Kidney (tissue), 14 donors: ENCODE results near the gene VAMP2. TPM values are rescaled to one million over a fixed set of nuclear protein-coding genes. Genes with fewer than 3 reads are reported as not detected.

ENCODE experiments used
- DNase-seq, 5 donors: peaks; one replicate each; pipeline ENCODE4 v3.0.0-alpha.2; 2013 to 2020
- FAIRE-seq: peaks from 2 replicates; lab custom pipeline; 2012; peaks lifted over from hg19 to GRCh38; lab: Jason Lieb, UNC
- H3K27ac ChIP-seq, 2 donors: one replicate each; pipeline ENCODE4 v1.7.0; 2013; ENCODE audit warnings: low read depth in 2 of 2, low read length in 2 of 2, inconsistent platforms in 1 of 2
- H3K27me3 ChIP-seq: one replicate; pipeline ENCODE4 v1.7.1; 2013; ENCODE audit warnings: low read length, inconsistent platforms; ENCODE audit not compliant: control insufficient read depth, insufficient read depth
- H3K36me3 ChIP-seq, 3 donors: one replicate each; pipeline versions ENCODE4 v1.7.0 to v1.7.1; 2013; ENCODE audit warnings: low read length in 3 of 3, control low read depth in 1 of 3, inconsistent platforms in 1 of 3; ENCODE audit not compliant: insufficient read depth in 3 of 3, control insufficient read depth in 2 of 3
- H3K4me1 ChIP-seq, 3 donors: one replicate each; pipeline versions ENCODE4 v1.7.0 to v1.7.1; 2013; ENCODE audit warnings: low read length in 3 of 3, inconsistent platforms in 1 of 3, low read depth in 1 of 3; ENCODE audit not compliant: control insufficient read depth in 2 of 3, insufficient read depth in 2 of 3
- H3K4me3 ChIP-seq, 3 donors: one replicate each; pipeline versions ENCODE4 v1.7.0 to v1.8.1; 2013; ENCODE audit warnings: low read length in 3 of 3, control low read depth in 1 of 3, inconsistent platforms in 1 of 3
- H3K9ac ChIP-seq, 3 donors: one replicate each; pipeline versions ENCODE4 v1.7.0 to v1.7.1; 2013; ENCODE audit warnings: low read length in 3 of 3, control low read depth in 1 of 3, inconsistent platforms in 1 of 3
- H3K9me3 ChIP-seq, 3 donors: one replicate each; pipeline versions ENCODE4 v1.7.0 to v1.7.1; 2013; ENCODE audit warnings: low read length in 3 of 3, control low read depth in 1 of 3, inconsistent platforms in 1 of 3; ENCODE audit not compliant: control insufficient read depth in 2 of 3, insufficient read depth in 1 of 3
- intact Hi-C: fragments of 100-400 bp; cut with DNase I; formaldehyde crosslinking; loops from one replicate; pipeline ENCODE4 v1.11.1; 2022
- polyA plus RNA-seq: library from polyadenylated mRNA; stranded (reverse); fragments of 350-450 nt; fragmentation: Illumina TruSeq; extraction: RNeasy Lipid Tissue Mini Kit (QIAGEN cat#74804); gene quantifications from one replicate; pipeline ENCODE4 v1.2.3, GENCODE V29; 2014; ENCODE audit warnings: low read depth, low replicate concordance; ENCODE audit not compliant: insufficient read depth
- total RNA-seq: library from RNA; stranded (reverse); fragmentation: NEBNext Ultra II Directional; extraction: Animal tissue kit (Norgen Biotek cat#: 25700); gene quantifications from one replicate; pipeline ENCODE4 v1.2.1, GENCODE V29; 2021
- TF ChIP-seq, protein P1 (sequence below): IDR thresholded peaks from 3 replicates; pipeline ENCODE4 v1.5.1; 2012; ENCODE audit warnings: mild to moderate bottlenecking, moderate library complexity, borderline replicate concordance; ENCODE audit not compliant: insufficient read depth; ENCODE audit errors: extremely low read depth
- donor health status: control.
- donor health status: control.
- donor health status: control.
- donor health status: control.
- donor health status: control.
- donor health status: DM: yes; HTN: yes; CAD: no.
- donor health status: Normal renal cell carcinoma (clear cell type).

VAMP2 gene
- total and polyA plus RNA-seq, 2 donors from 2014 or later: 107 to 124 TPM

DNA sequence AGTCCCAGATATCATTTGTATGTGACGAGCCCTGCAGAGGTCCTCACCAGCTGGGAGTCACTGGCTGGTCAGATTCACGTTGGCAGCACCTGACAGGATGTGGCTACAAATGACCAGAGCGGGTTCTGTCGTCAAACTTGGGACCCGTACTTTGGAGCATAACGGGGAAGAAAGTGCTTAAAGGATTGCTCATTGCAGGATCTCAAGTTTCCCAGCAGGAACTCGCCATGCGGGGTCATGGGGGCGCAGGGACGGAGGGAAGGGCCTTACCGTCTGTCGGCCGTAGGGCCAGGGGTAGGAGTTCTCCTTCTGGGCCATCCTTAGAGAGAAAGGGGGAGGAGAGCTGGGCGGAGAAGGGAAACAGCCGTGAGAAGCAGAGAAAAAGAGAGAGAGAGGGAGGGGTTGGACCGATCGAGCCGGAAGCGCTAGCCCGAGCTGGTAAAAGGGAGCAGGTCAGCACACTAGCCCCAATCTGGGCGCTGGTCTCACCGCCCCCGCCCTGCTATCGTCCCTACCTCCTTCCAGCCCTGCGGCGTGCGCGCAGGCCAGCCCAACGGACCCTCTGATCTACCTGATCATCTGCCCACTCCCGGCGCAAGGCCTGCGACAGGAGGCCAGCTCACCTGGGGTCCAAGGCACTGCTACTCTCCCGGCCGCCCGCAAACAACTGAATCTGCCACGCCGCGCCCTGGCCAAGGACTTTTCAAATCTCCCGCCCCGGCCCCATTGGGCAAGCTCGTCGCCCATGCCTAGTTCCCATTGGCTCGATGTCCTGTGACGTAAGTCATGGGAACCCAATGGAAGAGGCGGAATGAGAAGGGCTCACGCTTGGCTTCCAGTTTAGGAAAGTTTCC, 47.4 kb upstream of the VAMP2 start, which contains the start of gene AURKB:
AURKB (minus strand) TSS at position 669 of the 854 bp plus-strand sequence; CDS start at position 318, 351 bp downstream.
- peak; percentile 96 for FAIRE-seq
- Histone ChIP-seq H3K27ac (peak within 1 kb of the TSS; percentile 9 to 67), H3K4me3 (peak within 1 kb of the TSS; percentile 77 to 89 (median 83)), H3K9me3 (no peaks in the 10 kb centered on the region), H3K36me3 (no peaks in the 10 kb centered on the region), H3K9ac (peak within 1 kb of the TSS; percentile 65 to 87 (median 84)), H3K4me1 (peaks cover 0 to 9% (median 0%) of the 10 kb centered on the region in 3 donors), H3K27me3 (no peaks in the 10 kb centered on the region)
- peak; percentile 96 to 100 (median 97) for DNase-seq
- intact Hi-C loops: no loop called here
- TF ChIP-seq, protein P1, sequence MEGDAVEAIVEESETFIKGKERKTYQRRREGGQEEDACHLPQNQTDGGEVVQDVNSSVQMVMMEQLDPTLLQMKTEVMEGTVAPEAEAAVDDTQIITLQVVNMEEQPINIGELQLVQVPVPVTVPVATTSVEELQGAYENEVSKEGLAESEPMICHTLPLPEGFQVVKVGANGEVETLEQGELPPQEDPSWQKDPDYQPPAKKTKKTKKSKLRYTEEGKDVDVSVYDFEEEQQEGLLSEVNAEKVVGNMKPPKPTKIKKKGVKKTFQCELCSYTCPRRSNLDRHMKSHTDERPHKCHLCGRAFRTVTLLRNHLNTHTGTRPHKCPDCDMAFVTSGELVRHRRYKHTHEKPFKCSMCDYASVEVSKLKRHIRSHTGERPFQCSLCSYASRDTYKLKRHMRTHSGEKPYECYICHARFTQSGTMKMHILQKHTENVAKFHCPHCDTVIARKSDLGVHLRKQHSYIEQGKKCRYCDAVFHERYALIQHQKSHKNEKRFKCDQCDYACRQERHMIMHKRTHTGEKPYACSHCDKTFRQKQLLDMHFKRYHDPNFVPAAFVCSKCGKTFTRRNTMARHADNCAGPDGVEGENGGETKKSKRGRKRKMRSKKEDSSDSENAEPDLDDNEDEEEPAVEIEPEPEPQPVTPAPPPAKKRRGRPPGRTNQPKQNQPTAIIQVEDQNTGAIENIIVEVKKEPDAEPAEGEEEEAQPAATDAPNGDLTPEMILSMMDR: no peak

DNA sequence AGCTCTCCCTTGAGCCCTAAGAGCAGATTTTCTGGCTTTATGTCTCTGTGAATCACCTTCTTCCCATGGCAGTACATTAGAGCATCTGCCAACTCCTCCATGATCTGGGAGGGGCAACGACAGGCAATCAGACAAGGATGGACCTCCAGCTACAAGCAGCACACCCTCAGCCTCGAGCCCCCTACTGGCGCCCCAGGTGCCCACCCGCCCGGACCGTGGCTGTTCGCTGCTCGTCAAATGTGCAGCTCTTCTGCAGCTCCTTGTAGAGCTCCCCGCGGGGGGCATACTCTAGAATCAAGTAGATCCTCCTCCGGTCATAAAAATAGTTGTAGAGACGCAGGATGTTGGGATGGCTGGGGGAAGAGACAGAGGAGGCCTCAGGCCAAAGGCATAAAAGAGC, 43.8 kb upstream of the VAMP2 start:
- Histone ChIP-seq H3K27ac (no peak overlapping the region), H3K27me3 (no peaks in the 10 kb centered on the region), H3K4me3 (no peak overlapping the region), H3K9ac (no peak overlapping the region), H3K4me1 (peaks cover 0 to 9% (median 0%) of the 10 kb centered on the region in 3 donors), H3K9me3 (no peaks in the 10 kb centered on the region), H3K36me3 (no peaks in the 10 kb centered on the region)
- TF ChIP-seq, protein P1: no peak
- intact Hi-C loops: no loop called here
- no peak for FAIRE-seq
- peak in 1 of 5 donors; percentile 29 for DNase-seq

- no peak for FAIRE-seq
- DNase-seq: peak in 1 of 5 donors; percentile 62
Measured at GRCh38 chr17:8204761-8205555, 42.2 kb upstream of the VAMP2 start.

More at GRCh38 chr17:8204761-8205555, 42.2 kb upstream of the VAMP2 start:
- intact Hi-C loops: no loop called here
- TF ChIP-seq, protein P1: no peak
- H3K27ac ChIP-seq: no peak overlapping the region
- H3K36me3 ChIP-seq: no peaks in the 10 kb centered on the region
- H3K27me3 ChIP-seq: no peaks in the 10 kb centered on the region
- H3K4me1 ChIP-seq: peaks cover 0 to under 1% (median 0%) of the 10 kb centered on the region in 3 donors
- no peak overlapping the region for H3K4me3 ChIP-seq
- no peak overlapping the region for H3K9ac ChIP-seq
- no peaks in the 10 kb centered on the region for H3K9me3 ChIP-seq
